ENCODE results near the gene PCDHGA6. TPM values are rescaled to one million over a fixed set of nuclear protein-coding genes. Genes with fewer than 3 reads are reported as not detected.
A peak's percentile ranks its signal among the peaks of the same experiment; 100 is the strongest.
"Not testable (repeated sequence)": the region's sequence is repeated elsewhere in the genome, so short reads cannot be mapped to it uniquely, and the experiment has no call there.

Gene PCDHGA6
- total RNA-seq, 1 donor = 1.9 TPM

DNA sequence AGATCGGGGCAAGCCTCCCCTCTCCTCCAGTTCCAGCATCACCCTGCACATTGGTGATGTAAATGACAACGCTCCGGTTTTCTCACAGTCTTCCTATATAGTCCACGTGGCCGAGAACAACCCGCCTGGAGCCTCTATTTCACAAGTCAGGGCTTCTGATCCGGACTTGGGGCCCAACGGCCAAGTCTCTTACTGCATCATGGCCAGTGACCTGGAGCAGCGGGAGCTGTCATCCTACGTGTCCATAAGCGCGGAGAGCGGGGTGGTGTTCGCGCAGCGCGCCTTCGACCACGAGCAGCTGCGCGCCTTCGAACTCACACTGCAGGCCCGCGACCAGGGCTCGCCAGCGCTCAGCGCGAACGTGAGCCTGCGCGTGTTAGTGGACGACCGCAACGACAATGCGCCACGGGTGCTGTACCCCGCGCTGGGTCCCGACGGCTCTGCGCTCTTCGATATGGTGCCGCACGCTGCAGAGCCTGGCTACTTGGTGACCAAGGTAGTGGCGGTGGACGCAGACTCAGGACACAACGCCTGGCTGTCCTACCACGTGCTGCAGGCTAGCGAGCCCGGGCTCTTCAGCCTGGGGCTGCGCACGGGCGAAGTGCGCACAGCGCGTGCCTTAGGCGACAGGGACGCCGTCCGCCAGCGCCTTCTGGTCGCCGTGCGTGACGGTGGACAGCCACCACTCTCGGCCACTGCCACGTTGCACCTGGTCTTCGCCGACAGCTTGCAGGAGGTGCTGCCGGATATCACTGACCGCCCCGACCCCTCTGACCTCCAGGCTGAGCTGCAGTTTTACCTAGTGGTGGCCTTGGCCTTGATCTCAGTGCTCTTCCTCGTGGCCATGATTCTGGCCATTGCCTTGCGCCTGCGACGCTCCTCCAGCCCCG lies 15.7 kb downstream of the PCDHGA6 start:
- DNase-seq (ENCODE audit: low read depth in 2 of 3, low spot score in 2 of 3) = no peak

DNA sequence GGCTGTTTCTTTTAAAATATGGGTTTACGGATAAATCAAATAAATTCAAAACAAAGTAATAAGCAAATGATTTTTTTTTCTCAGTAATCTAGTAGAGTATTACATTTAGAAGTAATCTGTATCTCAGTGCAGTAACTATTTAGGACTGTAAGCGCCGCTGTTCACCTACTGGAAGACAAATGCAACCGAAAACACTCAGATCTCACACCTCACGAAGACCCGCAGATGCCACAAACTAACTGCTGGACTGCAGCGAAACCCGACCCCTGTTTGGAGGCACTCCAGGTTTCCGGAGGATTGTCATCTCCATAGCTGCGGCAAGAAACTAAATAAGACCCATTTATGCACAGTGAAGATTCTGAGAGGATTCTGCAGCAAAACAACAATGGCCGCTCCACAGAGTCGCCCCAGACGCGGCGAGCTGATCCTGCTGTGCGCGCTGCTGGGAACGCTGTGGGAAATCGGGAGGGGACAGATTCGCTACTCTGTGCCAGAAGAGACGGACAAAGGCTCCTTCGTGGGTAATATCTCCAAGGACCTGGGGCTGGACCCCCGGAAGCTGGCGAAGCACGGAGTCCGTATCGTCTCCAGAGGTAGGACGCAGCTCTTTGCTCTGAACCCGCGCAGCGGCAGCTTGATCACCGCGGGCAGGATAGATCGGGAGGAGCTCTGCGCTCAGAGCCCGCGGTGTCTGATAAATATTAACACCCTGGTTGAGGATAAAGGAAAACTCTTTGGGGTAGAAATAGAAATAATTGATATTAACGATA lies 18.9 kb downstream of the PCDHGA6 start, which contains the start of gene PCDHGA8:
Gene PCDHGA8 (plus strand): TSS at position 205 of the 770 bp plus-strand sequence. CDS start 181 bp downstream, at position 386.
- no peak for DNase-seq (ENCODE audit: low read depth in 2 of 3, low spot score in 2 of 3)

DNA sequence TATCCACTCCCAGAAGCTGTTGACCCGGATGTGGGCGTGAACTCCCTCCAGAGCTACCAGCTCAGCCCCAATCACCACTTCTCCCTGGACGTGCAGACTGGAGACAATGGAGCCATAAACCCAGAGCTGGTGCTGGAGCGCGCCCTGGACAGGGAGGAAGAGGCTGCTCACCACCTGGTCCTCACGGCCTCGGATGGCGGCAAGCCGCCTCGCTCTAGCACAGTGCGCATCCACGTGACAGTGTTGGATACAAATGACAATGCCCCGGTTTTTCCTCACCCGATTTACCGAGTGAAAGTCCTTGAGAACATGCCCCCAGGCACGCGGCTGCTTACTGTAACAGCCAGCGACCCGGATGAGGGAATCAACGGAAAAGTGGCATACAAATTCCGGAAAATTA lies 19.6 kb downstream of the PCDHGA6 start:
- no peak for DNase-seq (ENCODE audit: low read depth in 2 of 3, low spot score in 2 of 3)

DNA sequence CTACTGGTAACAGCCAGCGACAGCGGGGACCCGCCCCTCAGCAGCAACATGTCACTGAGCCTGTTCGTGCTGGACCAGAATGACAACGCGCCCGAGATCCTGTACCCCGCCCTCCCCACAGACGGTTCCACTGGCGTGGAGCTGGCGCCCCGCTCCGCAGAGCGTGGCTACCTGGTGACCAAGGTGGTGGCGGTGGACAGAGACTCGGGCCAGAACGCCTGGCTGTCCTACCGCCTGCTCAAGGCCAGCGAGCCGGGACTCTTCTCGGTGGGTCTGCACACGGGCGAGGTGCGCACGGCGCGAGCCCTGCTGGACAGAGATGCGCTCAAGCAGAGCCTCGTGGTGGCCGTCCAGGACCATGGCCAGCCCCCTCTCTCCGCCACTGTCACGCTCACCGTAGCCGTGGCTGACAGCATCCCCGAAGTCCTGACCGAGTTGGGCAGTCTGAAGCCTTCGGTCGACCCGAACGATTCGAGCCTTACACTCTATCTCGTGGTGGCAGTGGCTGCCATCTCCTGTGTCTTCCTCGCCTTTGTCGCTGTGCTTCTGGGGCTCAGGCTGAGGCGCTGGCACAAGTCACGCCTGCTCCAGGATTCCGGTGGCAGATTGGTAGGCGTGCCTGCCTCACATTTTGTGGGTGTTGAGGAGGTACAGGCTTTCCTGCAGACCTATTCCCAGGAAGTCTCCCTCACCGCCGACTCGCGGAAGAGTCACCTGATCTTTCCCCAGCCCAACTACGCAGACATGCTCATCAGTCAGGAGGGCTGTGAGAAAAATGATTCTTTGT lies 20.9 kb downstream of the PCDHGA6 start:
- not testable (repeated sequence) for DNase-seq (ENCODE audit: low read depth in 2 of 3, low spot score in 2 of 3)

DNA sequence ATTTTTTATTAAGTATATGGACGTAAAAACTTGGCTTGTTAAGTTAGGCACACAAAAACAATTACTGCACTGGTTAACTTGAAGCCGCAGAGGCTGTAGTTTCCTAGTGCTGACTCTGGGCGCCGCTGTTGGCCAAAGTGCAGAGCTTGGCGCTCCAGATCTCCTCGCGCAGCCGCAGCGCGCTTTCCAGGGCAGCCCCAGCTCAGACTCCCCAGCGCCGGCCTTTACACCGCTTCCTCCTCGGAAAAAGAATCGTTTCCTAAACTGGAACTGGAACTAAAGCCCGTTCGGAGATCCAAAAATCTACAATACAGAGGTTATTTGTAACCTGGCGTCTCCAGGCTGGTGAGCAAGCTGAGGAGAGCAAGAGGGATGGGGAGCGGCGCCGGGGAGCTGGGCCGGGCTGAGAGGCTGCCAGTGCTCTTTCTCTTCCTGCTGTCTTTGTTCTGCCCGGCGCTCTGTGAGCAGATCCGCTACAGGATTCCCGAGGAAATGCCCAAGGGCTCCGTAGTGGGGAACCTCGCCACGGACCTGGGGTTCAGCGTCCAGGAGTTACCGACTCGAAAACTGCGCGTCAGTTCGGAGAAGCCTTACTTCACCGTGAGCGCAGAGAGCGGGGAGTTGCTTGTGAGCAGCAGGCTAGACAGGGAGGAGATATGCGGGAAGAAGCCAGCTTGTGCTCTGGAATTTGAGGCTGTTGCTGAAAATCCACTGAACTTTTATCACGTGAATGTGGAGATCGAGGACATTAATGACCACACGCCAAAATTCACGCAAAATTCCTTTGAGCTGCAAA lies 24.3 kb downstream of the PCDHGA6 start, which contains the start of gene PCDHGB5:
Gene PCDHGB5 (plus strand): TSS at position 192 of the 796 bp plus-strand sequence. CDS start 181 bp downstream, at position 373.
- peak in 1 of 3 donors; percentile 66 for DNase-seq (ENCODE audit: low read depth in 2 of 3, low spot score in 2 of 3)

DNA sequence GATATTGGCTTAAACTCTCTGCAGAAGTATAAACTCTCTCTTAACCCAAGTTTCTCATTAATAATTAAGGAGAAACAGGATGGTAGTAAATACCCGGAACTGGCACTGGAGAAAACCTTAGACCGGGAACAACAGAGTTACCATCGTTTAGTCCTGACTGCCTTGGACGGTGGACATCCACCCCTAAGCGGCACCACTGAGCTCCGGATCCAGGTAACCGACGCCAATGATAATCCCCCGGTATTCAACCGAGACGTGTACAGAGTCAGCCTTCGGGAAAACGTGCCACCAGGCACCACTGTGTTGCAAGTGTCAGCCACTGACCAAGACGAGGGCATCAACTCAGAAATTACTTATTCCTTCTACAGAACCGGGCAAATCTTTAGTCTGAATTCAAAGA lies 24.9 kb downstream of the PCDHGA6 start:
- no peak for DNase-seq (ENCODE audit: low read depth in 2 of 3, low spot score in 2 of 3)

DNA sequence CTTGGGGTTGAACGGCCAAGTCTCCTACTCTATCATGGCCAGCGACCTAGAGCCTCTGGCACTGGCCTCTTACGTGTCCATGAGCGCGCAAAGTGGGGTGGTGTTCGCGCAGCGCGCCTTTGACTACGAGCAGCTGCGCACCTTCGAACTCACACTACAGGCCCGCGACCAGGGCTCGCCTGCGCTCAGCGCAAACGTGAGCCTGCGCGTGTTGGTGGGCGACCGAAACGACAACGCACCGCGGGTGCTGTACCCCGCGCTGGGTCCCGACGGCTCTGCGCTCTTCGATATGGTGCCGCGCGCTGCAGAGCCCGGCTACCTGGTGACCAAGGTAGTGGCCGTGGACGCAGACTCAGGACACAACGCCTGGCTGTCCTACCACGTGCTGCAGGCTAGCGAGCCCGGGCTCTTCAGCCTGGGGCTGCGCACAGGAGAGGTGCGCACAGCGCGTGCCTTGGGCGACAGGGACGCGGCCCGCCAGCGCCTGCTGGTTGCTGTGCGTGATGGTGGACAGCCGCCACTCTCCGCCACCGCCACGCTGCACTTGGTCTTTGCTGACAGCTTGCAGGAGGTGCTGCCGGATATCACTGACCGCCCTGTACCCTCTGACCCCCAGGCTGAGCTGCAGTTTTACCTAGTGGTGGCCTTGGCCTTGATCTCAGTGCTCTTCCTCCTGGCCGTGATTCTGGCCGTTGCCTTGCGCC lies 26.0 kb downstream of the PCDHGA6 start:
- no peak for DNase-seq (ENCODE audit: low read depth in 2 of 3, low spot score in 2 of 3)

DNA sequence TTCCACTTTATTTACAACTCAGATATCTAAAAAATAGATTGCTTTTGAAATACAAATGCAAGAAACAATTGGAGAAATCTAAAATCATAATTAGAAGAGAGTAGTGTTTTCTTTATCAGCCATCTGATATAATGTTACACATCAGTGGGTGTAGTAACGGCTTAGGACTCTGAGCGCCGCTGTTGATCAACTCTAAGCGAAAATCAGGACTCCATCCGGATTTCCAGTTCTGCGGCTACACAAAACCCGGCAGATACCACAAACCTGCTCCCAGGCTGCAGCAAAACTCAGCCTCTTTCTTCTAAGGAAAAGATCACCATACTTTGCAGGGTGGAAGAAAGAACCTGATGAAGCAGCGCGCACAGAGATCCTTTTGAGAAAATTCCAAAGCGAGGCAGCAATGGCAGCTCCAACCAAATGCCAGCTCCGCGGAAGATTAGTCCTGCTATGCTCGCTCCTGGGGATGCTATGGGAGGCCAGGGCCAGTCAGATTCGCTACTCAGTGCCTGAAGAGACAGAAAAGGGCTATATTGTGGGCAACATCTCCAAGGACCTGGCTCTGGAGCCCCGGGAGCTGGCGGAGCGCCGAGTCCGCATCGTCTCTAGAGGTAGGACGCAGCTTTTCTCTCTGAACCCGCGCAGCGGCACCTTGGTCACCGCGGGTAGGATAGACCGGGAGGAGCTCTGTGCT lies 29.0 kb downstream of the PCDHGA6 start, which contains the start of gene PCDHGA9:
Gene PCDHGA9 (plus strand): TSS at position 226 of the 691 bp plus-strand sequence. CDS start 175 bp downstream, at position 401.
- no peak for DNase-seq (ENCODE audit: low read depth in 2 of 3, low spot score in 2 of 3)

DNA sequence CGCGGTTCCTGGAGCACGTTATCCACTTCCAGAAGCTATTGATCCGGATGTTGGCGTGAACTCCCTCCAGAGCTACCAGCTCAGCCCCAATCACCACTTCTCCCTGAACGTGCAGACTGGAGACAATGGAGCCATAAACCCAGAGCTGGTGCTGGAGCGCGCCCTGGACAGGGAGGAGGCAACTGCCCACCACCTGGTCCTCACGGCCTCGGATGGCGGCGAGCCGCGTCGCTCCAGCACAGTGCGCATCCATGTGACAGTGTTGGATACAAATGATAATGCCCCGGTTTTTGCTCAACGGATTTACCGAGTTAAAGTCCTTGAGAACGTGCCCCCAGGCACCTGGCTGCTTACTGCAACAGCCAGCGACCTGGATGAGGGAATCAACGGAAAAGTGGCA lies 29.7 kb downstream of the PCDHGA6 start:
- no peak for DNase-seq (ENCODE audit: low read depth in 2 of 3, low spot score in 2 of 3)

DNA sequence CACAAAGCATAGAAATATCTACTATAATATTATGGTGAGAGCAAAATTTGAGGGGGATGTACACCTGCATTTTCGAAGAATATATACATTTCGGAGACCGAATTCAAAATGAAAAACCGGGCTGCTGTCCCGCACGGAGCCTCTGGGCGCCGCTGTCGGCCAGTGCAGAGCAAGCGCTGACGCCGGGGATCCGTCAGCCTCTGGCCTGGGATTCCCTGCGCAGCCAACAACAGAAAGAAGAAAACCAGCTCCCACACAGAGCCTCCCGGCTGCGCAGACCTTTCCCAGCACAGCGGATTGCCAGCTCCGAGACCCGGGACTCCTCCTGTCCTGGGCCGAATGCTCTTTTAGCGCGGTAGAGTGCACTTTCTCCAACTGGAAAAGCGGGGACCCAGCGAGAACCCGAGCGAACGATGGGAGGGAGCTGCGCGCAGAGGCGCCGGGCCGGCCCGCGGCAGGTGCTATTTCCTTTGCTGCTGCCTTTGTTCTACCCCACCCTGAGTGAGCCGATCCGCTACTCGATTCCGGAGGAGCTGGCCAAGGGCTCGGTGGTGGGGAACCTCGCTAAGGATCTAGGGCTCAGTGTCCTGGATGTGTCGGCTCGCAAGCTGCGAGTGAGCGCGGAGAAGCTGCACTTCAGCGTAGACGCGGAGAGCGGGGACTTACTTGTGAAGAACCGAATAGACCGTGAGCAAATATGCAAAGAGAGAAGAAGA lies 34.3 kb downstream of the PCDHGA6 start, which contains the start of gene PCDHGB6:
Gene PCDHGB6 (plus strand): TSS at position 232 of the 716 bp plus-strand sequence. CDS start 182 bp downstream, at position 414.
- DNase-seq (ENCODE audit: low read depth in 2 of 3, low spot score in 2 of 3) = peak in 2 of 3 donors; percentile 42 to 58

DNA sequence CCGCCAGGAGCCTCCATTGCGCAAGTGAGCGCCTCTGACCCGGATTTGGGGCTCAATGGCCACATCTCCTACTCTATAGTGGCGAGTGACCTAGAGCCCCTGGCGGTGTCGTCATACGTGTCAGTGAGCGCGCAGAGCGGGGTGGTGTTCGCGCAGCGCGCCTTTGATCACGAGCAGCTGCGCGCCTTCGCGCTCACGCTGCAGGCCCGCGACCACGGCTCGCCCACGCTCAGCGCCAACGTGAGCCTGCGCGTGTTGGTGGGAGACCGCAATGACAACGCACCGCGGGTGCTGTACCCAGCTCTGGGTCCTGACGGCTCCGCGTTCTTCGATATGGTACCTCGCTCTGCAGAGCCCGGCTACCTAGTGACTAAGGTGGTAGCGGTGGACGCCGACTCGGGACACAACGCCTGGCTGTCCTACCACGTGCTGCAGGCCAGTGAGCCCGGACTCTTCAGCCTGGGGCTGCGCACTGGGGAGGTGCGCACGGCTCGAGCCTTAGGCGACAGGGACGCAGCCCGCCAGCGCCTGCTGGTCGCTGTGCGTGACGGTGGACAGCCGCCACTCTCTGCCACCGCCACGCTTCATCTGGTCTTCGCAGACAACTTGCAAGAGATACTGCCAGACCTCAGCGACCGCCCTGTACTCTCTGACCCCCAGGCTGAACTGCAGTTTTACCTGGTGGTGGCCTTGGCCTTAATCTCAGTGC lies 36.1 kb downstream of the PCDHGA6 start:
- no peak for DNase-seq (ENCODE audit: low read depth in 2 of 3, low spot score in 2 of 3)

DNA sequence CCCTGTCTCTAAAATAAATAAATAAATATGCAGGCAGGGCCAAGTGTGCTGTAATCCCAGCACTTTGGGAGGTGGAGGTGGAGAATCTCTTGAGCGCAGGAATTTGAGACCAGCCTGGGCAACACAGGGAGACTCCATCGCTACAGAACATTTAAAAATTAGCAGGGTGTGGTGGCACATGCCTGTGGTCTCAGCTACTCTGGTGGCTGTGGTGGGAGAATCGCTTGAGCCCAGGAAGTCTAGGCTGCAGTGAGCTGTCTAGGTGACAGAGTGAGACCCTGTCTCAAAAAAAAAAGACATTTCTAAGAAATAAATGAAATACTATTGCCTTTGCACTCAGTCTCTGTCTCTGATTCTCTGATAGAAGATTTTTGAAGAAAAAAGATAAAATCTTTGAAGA lies 37.9 kb downstream of the PCDHGA6 start:
- DNase-seq (ENCODE audit: low read depth in 2 of 3, low spot score in 2 of 3) = no peak

DNA sequence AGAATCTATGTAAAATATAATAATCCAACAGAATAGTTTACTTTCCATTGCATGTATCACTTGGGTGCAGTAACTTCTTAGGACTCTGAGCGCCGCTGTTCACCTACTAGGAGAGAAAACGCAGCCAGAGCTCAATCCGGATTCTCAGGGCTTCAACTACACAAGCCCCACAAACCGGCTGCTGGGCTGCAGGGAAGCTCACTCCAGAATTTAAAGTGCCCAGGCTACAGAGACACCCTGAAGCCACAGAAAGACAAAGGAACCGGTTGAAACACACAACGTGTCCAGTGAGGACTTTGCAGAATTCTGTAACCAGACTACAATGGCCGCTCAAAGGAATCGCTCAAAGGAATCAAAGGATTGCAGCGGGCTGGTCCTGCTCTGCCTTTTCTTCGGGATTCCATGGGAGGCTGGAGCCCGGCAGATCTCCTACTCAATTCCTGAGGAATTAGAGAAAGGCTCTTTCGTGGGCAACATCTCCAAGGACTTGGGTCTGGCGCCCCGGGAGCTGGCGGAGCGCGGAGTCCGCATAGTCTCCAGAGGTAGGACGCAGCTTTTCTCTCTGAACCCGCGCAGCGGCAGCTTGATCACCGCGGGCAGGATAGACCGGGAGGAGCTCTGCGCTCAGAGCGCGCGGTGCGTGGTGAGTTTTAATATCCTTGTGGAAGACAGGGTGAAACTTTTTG lies 39.3 kb downstream of the PCDHGA6 start, which contains the start of gene PCDHGA10:
Gene PCDHGA10 (plus strand): TSS at position 134 of the 686 bp plus-strand sequence. CDS start 189 bp downstream, at position 323.
- peak in 2 of 3 donors; percentile 61 to 82 for DNase-seq (ENCODE audit: low read depth in 2 of 3, low spot score in 2 of 3)

DNA sequence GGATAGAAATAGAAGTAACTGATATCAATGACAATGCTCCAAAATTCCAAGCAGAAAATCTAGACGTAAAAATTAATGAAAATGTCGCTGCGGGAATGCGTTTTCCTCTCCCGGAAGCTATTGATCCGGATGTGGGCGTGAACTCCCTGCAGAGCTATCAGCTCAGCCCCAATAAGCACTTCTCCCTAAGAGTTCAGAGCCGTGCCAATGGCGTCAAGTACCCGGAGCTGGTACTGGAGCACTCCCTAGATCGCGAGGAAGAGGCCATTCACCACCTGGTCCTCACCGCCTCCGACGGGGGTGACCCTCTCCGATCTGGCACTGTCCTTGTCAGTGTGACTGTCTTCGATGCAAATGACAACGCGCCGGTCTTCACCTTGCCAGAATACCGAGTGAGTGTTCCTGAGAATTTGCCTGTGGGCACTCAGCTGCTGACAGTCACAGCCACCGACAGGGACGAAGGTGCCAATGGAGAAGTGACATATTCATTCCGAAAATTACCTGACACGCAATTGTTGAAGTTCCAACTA lies 39.9 kb downstream of the PCDHGA6 start:
- no peak for DNase-seq (ENCODE audit: low read depth in 2 of 3, low spot score in 2 of 3)

DNA sequence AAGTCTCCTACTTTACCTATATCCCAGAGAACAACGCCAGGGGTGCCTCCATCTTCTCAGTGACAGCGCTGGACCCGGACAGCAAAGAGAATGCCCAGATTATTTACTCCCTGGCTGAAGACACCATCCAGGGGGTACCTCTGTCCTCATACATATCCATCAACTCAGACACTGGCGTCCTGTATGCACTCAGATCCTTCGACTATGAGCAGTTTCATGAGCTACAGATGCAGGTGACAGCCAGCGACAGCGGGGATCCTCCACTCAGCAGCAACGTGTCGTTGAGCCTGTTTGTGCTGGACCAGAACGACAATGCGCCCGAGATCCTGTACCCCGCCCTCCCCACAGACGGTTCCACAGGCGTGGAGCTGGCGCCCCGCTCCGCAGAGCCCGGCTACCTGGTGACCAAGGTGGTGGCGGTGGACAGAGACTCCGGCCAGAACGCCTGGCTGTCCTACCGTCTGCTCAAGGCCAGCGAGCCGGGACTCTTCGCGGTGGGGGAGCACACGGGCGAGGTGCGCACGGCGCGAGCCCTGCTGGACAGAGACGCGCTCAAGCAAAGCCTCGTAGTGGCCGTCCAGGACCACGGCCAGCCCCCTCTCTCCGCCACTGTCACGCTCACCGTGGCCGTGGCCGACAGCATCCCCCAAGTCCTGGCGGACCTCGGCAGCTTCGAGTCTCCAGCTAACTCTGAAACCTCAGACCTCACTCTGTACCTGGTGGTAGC lies 41.0 kb downstream of the PCDHGA6 start:
- not testable (repeated sequence) for DNase-seq (ENCODE audit: low read depth in 2 of 3, low spot score in 2 of 3)
